GM21360 (cell line): ENCODE results near the gene PLCD1.

ENCODE experiments used
- ATAC-seq: cut with Tn5 transposase; IDR thresholded peaks from one replicate; pipeline ENCODE4 v1.9.1; 2021; ENCODE audit warnings: mild to moderate bottlenecking, moderate library complexity; ENCODE audit not compliant: unreplicated experiment

The PLCD1 gene

DNA sequence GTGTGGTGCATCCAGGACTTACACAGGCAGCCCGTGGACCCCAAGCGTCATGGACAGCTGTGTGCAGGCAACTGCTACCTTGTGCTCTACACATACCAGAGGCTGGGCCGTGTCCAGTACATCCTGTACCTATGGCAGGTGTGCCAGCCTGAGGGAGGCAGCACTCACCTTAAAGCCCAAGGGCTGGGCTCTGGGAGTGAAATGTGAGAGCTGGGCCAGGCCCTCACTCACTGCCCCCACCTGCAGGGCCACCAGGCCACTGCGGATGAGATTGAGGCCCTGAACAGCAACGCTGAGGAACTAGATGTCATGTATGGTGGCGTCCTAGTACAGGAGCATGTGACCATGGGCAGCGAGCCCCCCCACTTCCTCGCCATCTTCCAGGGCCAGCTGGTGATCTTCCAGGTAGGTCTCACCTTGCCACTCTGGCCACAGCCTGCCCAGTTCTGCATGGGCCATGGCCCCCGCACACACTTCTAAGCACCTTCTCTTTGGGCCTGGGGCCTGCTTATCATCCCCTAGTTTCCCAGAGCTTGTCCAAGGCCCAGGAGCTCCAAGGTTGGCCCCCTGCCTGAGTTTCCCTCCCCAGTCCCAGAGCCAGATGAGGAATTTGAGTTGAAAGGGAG is 27.9 kb downstream of the PLCD1 start:
- no peak for ATAC-seq

DNA sequence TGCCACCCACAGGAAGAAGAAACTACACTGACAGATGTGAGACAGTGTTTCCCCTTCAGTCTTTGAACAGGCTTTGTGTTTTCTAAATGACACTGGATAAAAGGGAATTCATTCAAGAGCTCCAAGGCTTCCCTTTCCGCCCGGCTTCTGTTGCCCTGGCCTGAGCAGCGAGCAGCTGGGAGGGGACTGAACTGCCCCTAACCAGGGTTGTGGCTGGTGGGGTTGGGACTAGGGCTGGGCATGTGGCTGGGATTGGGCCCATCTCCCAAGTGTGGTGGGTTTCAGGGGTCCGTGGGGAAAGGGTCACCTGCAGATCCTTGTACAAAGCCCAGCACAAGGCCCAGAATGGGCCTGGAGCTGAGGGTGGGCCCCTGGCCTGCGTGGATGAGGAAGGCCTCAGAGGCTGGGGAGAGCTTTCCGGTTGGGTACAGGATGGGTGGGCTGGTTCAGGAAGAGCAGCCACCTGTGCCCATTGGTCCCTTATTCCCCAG is 28.4 kb downstream of the PLCD1 start:
- no peak for ATAC-seq

DNA sequence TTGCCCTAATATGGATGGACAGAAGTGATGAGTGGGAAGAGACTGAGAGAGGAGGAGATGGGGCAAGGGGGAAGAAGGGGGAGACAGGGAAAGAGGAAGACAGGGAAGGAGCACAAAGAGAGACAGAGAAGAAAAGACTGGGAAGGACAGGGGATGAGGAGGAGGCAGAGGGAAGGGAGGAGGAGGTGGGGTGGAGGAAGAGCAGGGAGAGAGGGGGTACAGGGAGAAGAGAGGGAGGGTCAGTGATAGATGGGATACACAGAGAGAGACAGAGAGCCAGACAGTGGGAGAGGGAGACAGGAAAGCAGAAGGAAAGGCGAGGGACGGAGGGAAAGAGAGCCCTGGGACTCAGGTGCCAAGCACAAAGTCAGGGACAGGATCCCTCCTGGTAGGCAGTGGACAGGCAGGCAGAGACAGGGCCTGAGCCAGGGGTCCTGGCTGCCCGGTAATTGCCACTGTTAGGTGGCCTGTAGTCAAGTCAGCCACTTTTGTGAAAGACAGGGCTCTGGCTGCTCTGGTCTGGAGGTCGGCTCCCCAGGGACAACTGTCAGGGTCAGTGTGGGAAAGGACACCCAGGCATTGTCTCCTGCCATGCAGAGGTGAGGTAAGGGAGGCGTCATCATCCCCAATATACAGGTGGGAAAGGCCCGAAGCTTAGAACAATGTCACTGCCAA is 29.1 kb downstream of the PLCD1 start:
- ATAC-seq = no peak

DNA sequence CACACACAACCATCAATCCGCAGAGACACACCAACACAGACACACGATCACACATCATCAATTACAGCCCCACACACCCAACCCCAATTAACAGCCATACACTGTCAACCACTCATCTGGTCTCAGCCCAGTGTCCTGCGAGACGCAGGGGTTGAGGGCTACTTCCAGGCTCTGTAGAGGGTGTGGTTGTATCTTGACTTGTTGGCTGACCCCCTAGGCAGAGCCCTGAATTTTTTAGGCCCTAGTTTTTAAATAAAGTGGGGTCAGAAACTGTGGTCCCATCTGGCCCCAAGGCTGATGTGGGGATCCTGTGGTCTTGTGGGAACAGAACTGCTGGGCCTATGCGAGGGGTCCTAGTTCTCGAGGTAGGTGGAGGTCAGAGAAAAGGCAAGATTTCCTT is 29.6 kb downstream of the PLCD1 start:
- ATAC-seq = no peak

DNA sequence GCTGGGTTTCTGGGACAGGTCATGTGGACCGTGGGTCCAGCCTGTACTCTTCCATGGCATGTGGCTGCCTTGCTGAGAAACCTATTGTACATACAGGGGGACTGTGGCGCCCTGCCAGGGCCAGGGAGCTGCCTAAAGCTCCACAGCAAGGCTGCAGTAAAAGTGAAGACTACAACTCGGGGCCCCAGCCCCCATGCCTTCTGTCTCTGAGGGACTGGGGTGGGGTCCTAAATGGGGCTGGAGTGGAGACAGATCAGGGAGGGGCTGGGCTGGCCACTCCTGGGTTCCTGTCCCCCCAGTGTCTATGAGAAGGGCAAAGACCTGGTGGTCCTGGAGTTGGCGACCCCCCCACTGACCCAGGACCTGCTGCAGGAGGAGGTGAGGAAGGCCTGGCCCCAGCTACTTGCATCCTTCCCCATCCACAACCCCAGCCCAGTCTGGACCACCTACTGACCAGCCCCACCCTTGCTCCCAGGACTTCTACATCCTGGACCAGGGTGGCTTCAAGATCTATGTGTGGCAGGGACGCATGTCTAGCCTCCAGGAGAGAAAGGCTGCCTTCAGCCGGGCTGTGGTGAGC is 31.6 kb downstream of the PLCD1 start:
- no peak for ATAC-seq

DNA sequence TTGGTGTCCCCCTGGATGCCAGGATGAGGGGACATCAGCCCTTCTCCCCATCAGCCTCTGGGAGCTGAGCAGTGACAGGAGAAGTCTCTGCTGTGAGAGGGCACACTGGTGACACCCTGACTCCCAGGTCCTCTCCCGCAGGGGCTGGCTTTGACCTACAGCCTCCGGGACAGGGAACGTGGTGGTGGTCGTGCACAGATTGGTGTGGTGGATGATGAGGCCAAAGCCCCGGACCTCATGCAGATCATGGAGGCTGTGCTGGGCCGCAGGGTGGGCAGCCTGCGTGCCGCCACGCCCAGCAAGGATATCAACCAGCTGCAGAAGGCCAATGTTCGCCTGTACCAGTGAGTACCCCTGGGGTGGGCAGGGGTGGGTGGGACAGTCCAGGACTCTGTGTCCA is 32.1 kb downstream of the PLCD1 start:
- ATAC-seq = no peak

- peak; percentile 46 for ATAC-seq
These were observed 32.6 kb downstream of the PLCD1 start for GRCh38 chr3:37996785-37997301.

GRCh38 chr3:37995652-37996641 is 33.5 kb downstream of the PLCD1 start:
- no peak for ATAC-seq

DNA sequence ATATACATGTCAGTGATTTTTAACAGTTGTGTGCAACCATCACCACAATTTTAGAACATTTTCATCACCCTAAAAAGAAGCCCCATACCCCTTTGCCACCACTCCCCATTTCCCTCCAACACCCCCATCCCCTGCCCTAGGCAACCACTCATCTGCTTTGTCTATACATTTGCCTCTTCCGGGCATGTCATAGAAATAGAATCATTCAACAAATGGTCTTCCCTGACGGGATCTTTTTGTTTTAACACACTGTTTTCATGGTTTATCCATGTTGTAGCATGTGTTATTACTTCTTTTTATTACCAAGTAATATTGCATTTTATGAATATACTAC is 34.8 kb downstream of the PLCD1 start:
- no peak for ATAC-seq

- peak; percentile 64 for ATAC-seq
These were observed 35.4 kb downstream of the PLCD1 start for GRCh38 chr3:37993820-37994638.

DNA sequence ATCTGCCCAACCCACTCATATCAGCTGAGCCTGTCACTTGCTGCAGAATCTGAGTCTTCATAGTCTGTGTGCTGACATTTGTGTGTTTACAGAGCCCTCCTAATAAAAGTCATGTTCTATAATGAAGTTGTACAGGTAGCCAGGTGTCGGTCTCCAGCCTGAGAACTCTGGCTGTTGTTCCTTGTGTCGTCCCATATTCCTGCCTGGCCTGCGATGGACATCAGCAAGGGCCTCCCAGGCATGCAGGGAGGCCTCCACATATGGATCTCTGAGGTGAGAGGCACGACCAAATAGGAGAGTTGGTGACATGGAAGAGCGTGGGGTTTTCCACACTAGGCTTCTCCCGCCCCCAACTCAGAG is 36.0 kb downstream of the PLCD1 start:
- ATAC-seq = no peak

- ATAC-seq = no peak
These were observed 36.4 kb downstream of the PLCD1 start for GRCh38 chr3:37993067-37993455.

- no peak for ATAC-seq
These were observed 37.0 kb downstream of the PLCD1 start for GRCh38 chr3:37992271-37993066.

- ATAC-seq = no peak
These were observed 37.6 kb downstream of the PLCD1 start for GRCh38 chr3:37991823-37992222.

- no peak for ATAC-seq
These were observed 38.3 kb downstream of the PLCD1 start for GRCh38 chr3:37991109-37991508.

GRCh38 chr3:37990527-37990926 is 38.9 kb downstream of the PLCD1 start, which contains the start of gene VILL:
Gene VILL (plus strand): TSS chr3:37990786. CDS start chr3:37993673, 2,887 bp downstream.
- ATAC-seq = no peak

GRCh38 chr3:37989821-37990480 is 39.5 kb downstream of the PLCD1 start:
- ATAC-seq = no peak

- no peak for ATAC-seq
These were observed 40.4 kb downstream of the PLCD1 start for GRCh38 chr3:37988931-37989525.
